IMR-90 (cell line): Measurements from ENCODE around the gene UMOD. TPM values are rescaled to one million over a fixed set of nuclear protein-coding genes. Genes with fewer than 3 reads are reported as not detected.

ENCODE experiments used
- ATAC-seq: fragments of 200-7000 bp; cut with Tn5 transposase; 2 replicates; pipeline ENCODE4 v1.9.1; 2020; ENCODE audit warnings: low read depth, mild to moderate bottlenecking, moderate library complexity
- BruUV-seq: library from RNA; stranded (reverse); fragments of 400-500 nt; replicated peaks from 2 replicates; lab custom pipeline; 2021; lab: Mats Ljungman, UMichigan
- CTCF ChIA-PET: fragments of 300-600 bp; formaldehyde crosslinking; extraction: SDS; loops from one replicate; lab custom pipeline; 2021; ENCODE audit warnings: antibody characterized with exemption; lab: Yijun Ruan, JAX
- POLR2A ChIA-PET: fragments of 300-600 bp; sonication (Branson Sonifier 250); formaldehyde crosslinking; loops from one replicate; lab custom pipeline; 2022; ENCODE audit warnings: antibody characterized with exemption; ENCODE audit not compliant: unreplicated experiment; lab: Charles Lee
- DNase-seq: peaks from one replicate; pipeline ENCODE4 v3.0.0; 2013
- H2AFZ ChIP-seq: replicated peaks from 2 replicates; pipeline ENCODE3; 2013; ENCODE audit warnings: low read length, mild to moderate bottlenecking; ENCODE audit not compliant: poor library complexity
- H2AK5ac ChIP-seq: 2 replicates; pipeline ENCODE4 v1.6.1; 2013; ENCODE audit warnings: low read depth, low read length, inconsistent platforms
- H2AK9ac ChIP-seq: replicated peaks from 2 replicates; pipeline ENCODE3; 2013; ENCODE audit warnings: mild to moderate bottlenecking, low read depth, low read length, moderate library complexity; ENCODE audit not compliant: poor library complexity
- H2BK120ac ChIP-seq: 2 replicates; pipeline ENCODE4 v1.6.1; 2013; ENCODE audit warnings: low read depth, low read length, inconsistent platforms
- H2BK15ac ChIP-seq: 3 replicates; pipeline ENCODE4 v1.6.1; 2013; ENCODE audit warnings: low read depth, low read length, inconsistent platforms
- H2BK20ac ChIP-seq: 2 replicates; pipeline ENCODE4 v1.6.1; 2013; ENCODE audit warnings: low read depth, mild to moderate bottlenecking, inconsistent platforms, low read length, moderate library complexity
- H2BK5ac ChIP-seq: 2 replicates; pipeline ENCODE4 v1.6.1; 2013; ENCODE audit warnings: mild to moderate bottlenecking, low read depth, low read length, inconsistent platforms; ENCODE audit not compliant: poor library complexity, severe bottlenecking
- H3K14ac ChIP-seq: replicated peaks from 2 replicates; pipeline ENCODE4 v1.6.1; 2013; ENCODE audit warnings: low read depth, low read length, inconsistent platforms
- H3K18ac ChIP-seq: 2 replicates; pipeline ENCODE4 v1.6.1; 2013; ENCODE audit warnings: low read depth, low read length, control low read depth
- H3K23ac ChIP-seq: 2 replicates; pipeline ENCODE4 v1.6.1; 2013; ENCODE audit warnings: low read depth, low read length, inconsistent platforms
- H3K27ac ChIP-seq: 2 replicates; pipeline ENCODE4 v1.5.1; 2013; ENCODE audit warnings: mild to moderate bottlenecking, control low read depth, low read length; ENCODE audit not compliant: insufficient read depth
- H3K27me3 ChIP-seq: 2 replicates; pipeline ENCODE4 v1.6.1; 2013; ENCODE audit warnings: low read length; ENCODE audit not compliant: control insufficient read depth, insufficient read depth
- H3K36me3 ChIP-seq: 2 replicates; pipeline ENCODE4 v1.6.1; 2013; ENCODE audit warnings: low read length, mixed read lengths; ENCODE audit not compliant: control insufficient read depth, insufficient read depth
- H3K4ac ChIP-seq: 2 replicates; pipeline ENCODE4 v1.6.1; 2013; ENCODE audit warnings: low read depth, low read length, inconsistent platforms
- H3K4me1 ChIP-seq: 2 replicates; pipeline ENCODE4 v1.6.1; 2013; ENCODE audit warnings: low read length, mixed read lengths; ENCODE audit not compliant: control insufficient read depth, insufficient read depth
- H3K4me2 ChIP-seq: 2 replicates; pipeline ENCODE4 v1.6.1; 2013; ENCODE audit warnings: low read depth, mild to moderate bottlenecking, control low read depth, low read length, moderate library complexity
- H3K4me3 ChIP-seq: 2 replicates; pipeline ENCODE4 v1.5.1; 2013; ENCODE audit warnings: low read depth, mild to moderate bottlenecking, control low read depth, low read length, moderate library complexity; ENCODE audit not compliant: insufficient read depth
- H3K56ac ChIP-seq: 2 replicates; pipeline ENCODE4 v1.6.1; 2013; ENCODE audit warnings: low read length, inconsistent platforms; ENCODE audit not compliant: insufficient read depth; ENCODE audit errors: extremely low read depth
- H3K79me1 ChIP-seq, 2 experiments: 2 replicates each; pipeline ENCODE4 v1.6.1; 2013; ENCODE audit warnings: low read length in 2 of 2, inconsistent platforms in 1 of 2, low read depth in 1 of 2
- H3K9ac ChIP-seq: 2 replicates; pipeline ENCODE4 v1.6.1; 2013; ENCODE audit warnings: low read depth, low read length, control low read depth
- H3K9me1 ChIP-seq: 2 replicates; pipeline ENCODE4 v1.6.1; 2013; ENCODE audit warnings: low read length, inconsistent platforms; ENCODE audit not compliant: insufficient read depth
- H3K9me3 ChIP-seq: 2 replicates; pipeline ENCODE4 v1.6.1; 2013; ENCODE audit warnings: low read length; ENCODE audit not compliant: control insufficient read depth, insufficient read depth
- H4K20me1 ChIP-seq: 2 replicates; pipeline ENCODE4 v1.6.1; 2013; ENCODE audit warnings: low read length, inconsistent platforms; ENCODE audit not compliant: insufficient read depth
- H4K5ac ChIP-seq: 2 replicates; pipeline ENCODE4 v1.6.1; 2013; ENCODE audit warnings: mild to moderate bottlenecking, low read depth, low read length, control low read depth
- H4K8ac ChIP-seq, 2 experiments: 2 replicates each; pipeline ENCODE4 v1.6.1; 2013; ENCODE audit warnings: low read depth in 2 of 2, low read length in 2 of 2, control low read depth in 1 of 2, inconsistent platforms in 1 of 2
- H4K91ac ChIP-seq: 2 replicates; pipeline ENCODE4 v1.6.1; 2013; ENCODE audit warnings: low read depth, low read length, inconsistent platforms; ENCODE audit not compliant: insufficient read depth
- BHLHE40 ChIP-seq: fragments of 150-350 bp; IDR thresholded peaks from 2 replicates; pipeline ENCODE4 v1.6.1; 2016; ENCODE audit warnings: mild to moderate bottlenecking, low read depth, low read length
- RCOR1 ChIP-seq: IDR thresholded peaks from 2 replicates; pipeline ENCODE4 v1.6.1; 2012; ENCODE audit warnings: mild to moderate bottlenecking, low read length, improper control_type of control experiment; ENCODE audit not compliant: insufficient replicate concordance
- SMC3 ChIP-seq: fragments of 150-350 bp; IDR thresholded peaks from 2 replicates; pipeline ENCODE4 v1.6.1; 2016; ENCODE audit warnings: low read depth, mild to moderate bottlenecking, antibody characterized with exemption, low read length, moderate library complexity
- WGBS, 2 experiments: methylation state at CpG; one replicate each; pipeline versions ENCODE4 v1.1.5 to v1.1.7; 2013; ENCODE audit warnings: missing lambda C conversion rate in 2 of 2; ENCODE audit not compliant: insufficient read length in 1 of 2; ENCODE audit errors: extremely low coverage in 2 of 2; 5-methylcytosine and 5-hydroxymethylcytosine counted together
- dilution Hi-C: fragments of 300-500 bp; cut with HindIII; formaldehyde crosslinking; loops from one replicate; pipeline ENCODE4 v1.14.3; 2018; ENCODE audit warnings: low sequenced_read_pairs; ENCODE audit not compliant: unreplicated experiment
- in situ Hi-C: fragments of 300-500 bp; cut with MboI; formaldehyde crosslinking; loops from 3 replicates; pipeline ENCODE4 v1.14.3; 2019; ENCODE audit warnings: low sequenced_read_pairs, inconsistent platforms, mixed read lengths
- intact Hi-C: fragments of 100-400 bp; cut with micrococcal nuclease; formaldehyde crosslinking; loops from 2 replicates; pipeline ENCODE4 v1.10.0; 2022
- polyA plus RNA-seq, 3 experiments: library from polyadenylated mRNA; depleted of rRNA; stranded (reverse); fragments of >200 nt; gene quantifications; 2 replicates each; pipeline ENCODE4 v1.2.3, GENCODE V29; 2012; ENCODE audit warnings: low replicate concordance in 1 of 3
- total RNA-seq: library from RNA; depleted of rRNA; stranded (reverse); fragments of >200 nt; gene quantifications from 2 replicates; pipeline ENCODE4 v1.2.3, GENCODE V29; 2012

The UMOD gene
- total and polyA plus RNA-seq, 2 of the 4 experiments (the other 2 are of a cell fraction), result not detected

DNA sequence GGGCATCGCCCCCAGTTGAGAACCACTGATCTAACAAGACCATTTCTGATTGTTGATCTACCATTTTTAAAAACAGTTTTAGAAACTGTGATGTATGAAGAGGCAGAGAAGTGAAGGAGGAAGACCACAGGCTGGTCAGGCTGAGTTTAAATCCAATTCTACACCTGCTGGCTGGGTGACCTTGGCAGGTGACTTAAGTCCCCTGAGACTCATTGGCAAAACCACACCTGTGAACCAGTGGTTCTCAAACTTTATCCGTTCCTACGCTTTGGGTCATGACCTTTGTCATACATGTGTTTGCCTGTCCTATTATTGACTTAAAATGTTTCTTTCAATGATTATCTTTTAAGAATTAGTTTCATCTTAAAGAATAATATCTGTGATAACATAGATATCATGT is 27.5 kb downstream of the UMOD start:
- Histone ChIP-seq H4K20me1 (no peaks in the 10 kb centered on the region), H3K27ac (no peak overlapping the region), H2BK5ac (no peak overlapping the region), H3K9ac (no peak overlapping the region), H2AK9ac (no peak overlapping the region), H3K4me3 (no peak overlapping the region), H3K9me3 (peaks cover 18% of the 10 kb centered on the region), H3K79me1 (no peaks in the 10 kb centered on the region), H4K91ac (no peak overlapping the region), H2BK20ac (no peak overlapping the region), H4K8ac (no peak overlapping the region), H2BK15ac (no peak overlapping the region), H3K36me3 (no peaks in the 10 kb centered on the region), H3K4me1 (no peaks in the 10 kb centered on the region), H3K9me1 (no peaks in the 10 kb centered on the region), H3K23ac (no peak overlapping the region), H3K4ac (no peak overlapping the region), H3K14ac (no peak overlapping the region), H4K5ac (no peak overlapping the region), H3K56ac (no peak overlapping the region), H3K27me3 (no peaks in the 10 kb centered on the region), H3K4me2 (no peak overlapping the region), H2AFZ (no peak overlapping the region), H2BK120ac (no peak overlapping the region), H3K18ac (no peak overlapping the region), H2AK5ac (no peak overlapping the region)
- dilution Hi-C loops (no loop called here), in situ Hi-C loops (loop anchor here (25.0 kb wide), 1 partner anchor 163 kb away; no protein-coding TSS in a partner anchor), intact Hi-C loops (no loop called here)
- DNase-seq (no peak), ATAC-seq (no peak)
- no TSS peak for BruUV-seq
- WGBS, 2 experiments, result no CpG with 5 or more reads among the region's 3 CpGs
- ChIA-PET POLR2A (no interaction called here), CTCF (no interaction called here)
- TF ChIP-seq BHLHE40 (no peak), RCOR1 (no peak), SMC3 (no peak)
